Effector CD8-positive, alpha-beta T cell (primary cell): Measurements from ENCODE around the gene PPP2R5A.
"Not testable (repeated sequence)": the region's sequence is repeated elsewhere in the genome, so short reads cannot be mapped to it uniquely, and the experiment has no call there.

Experiments
- DNase-seq: peaks from one replicate; lab custom pipeline; 2025; lab: John Stamatoyannopoulos, UW

The PPP2R5A gene

DNA sequence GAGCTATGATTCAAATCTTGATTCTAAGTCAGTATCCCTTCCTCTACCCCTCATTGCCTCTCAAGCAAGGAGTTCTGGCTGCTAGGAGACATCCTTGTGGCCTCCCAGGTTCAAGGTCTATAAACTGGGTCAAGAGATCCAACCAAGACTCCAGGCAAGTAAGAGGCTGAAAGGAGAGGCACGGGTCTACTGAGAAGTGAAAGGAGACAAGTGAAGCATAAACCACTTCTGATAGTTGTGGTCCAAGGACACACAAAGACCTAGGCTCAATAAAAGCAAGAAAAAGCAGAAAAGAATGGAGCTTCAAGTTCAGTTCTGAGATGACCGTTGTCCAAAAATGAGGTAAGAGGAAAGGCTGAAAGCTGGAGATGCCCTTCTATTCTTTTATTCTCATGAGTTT is 17.8 kb upstream of the PPP2R5A start:
- DNase-seq: no peak

DNA sequence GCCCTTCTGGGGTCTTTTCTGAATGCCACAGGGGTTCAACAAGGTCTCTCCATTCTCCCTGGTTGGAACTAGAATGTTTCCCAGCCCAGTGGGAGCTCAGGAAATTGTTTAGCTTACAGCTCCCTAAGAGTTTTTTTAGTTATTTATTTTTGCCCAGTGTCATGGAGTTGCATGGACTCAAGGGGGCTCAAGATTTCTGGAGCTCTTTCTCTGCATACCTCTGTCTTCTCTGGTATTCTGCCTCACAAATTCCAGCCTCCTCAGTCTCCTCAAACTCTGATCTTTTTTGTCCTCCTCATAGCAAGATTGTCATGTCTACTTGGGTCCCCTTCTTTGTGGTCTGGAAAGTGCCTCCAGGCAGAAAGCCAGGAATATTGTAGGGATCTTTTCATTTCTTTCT is 15.9 kb upstream of the PPP2R5A start:
- DNase-seq: no peak

DNA sequence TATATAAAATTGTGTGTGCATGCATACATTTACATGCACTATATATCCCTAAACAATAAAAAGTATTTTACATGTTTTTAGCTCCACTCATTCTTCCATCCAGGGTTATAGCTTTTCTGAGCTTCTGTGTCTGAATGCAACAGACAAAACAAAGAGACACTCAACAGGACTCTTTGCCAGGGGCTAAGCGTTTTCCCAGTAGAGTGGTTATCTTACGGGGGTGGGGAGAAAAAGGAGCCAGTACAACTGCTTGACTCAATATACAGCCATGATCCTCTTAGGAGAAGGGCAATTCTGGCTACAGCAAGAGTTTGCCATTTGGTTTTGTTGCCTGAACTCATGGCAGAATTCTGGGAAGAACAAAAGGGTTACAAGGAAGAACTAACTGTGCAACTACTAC is 14.6 kb upstream of the PPP2R5A start:
- no peak for DNase-seq

DNA sequence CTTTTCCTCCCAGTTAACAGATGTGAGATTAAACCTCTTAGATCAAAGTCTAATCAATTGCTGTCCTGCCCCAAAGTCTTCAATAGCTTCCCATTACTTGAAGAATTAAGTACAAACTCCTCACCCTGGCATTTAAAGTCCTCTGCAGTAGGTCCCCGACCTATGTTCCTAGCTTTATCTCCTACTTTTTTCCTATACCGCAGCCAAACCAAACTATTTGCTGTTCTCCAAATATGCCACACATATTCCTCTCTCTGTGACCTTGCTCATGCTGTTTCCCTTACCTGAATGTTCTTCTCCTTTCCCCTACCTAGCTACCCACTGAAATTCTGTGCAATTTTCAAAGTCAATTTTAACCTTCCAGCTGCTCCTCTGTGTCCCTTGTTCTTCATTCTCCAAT is 14.0 kb upstream of the PPP2R5A start:
- no peak for DNase-seq

DNA sequence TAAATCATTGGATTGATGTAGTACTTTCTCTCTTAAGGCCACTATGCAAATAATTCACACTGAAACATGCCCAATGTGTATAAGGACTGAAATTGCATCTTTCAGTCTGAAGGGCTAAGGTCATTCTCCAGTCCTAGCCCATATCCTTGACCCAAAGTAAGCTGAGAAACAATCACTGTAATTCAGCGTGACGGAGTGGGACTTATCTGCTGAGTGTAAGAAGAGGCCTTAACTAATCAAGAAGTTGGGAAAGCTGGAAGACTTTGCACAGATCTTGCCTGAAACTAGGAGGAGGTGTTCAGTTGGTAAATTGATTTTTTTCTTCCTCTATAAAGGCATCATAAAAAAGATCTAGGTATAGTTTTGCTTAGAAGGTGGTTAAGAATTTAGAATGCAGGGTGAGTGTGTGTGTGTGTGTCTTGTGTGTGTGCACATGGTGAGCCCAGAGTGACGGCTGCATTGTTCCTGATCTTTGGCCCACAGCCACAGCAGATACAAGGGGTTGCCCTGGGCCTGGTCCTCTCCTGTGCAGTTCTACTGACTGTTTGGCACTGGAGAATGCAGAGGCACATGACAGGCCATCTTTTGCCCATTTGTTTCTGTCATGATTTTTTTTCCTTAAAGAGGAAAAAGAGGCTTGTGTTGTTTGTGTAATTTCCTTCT is 13.3 kb upstream of the PPP2R5A start:
- no peak for DNase-seq

DNA sequence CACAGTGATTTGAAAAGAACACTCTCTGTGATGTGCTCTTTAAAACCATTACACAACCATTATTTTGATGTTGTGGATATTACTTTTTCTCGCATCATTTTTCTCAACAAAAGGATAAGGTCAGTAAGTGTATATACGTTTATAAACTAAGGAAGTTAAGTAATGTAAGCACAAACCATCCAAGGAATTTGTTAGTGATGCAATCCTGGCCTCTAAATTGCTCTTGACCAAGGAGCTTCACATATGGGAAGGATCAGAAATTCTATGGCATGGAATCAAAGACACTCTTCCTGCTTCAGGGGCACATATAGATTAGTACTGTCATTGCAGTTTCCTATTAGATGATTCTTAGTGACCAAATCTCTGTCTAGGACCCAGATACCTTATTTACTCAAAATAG is 3.6 kb upstream of the PPP2R5A start:
- no peak for DNase-seq

DNA sequence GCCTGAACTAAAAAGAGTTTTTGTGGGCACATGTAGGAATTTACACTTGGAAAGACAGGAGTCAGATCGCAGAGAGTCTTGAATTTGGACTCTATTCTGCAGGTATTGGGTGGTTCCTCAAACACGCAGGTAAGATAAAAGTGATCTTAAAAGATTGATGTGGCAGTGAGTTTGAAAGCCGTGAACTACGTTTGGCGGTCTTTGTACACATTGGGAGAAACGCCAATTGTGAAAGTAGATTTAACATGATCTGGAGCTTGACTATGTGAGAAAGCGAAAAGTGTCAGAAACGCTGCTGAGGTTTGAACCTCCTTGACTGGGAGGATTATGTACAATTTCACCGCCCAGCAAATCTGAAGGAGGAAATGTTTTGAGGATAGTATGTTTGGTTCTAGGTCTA is 1.5 kb upstream of the PPP2R5A start:
- no peak for DNase-seq

DNA sequence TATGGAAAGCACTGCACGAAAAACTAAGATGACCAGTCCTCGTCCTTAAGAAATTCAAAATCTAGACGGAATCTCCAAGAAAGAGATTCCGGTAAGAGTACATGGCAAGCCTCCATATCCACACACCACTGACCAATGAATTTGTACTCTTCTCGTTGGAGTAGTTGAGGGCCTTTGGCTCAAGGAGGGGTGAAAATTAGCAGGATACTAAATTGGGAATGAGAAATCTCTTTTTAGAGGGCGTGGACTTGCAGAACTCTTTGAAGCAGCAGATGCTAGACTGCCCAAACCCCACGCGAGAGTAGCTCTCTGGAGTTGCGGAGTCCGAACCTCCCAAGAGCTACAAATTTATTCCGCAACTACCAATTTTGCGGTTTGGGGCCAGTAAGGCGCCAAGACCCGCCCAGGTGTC is 872 bp upstream of the PPP2R5A start:
- DNase-seq: no peak

DNA sequence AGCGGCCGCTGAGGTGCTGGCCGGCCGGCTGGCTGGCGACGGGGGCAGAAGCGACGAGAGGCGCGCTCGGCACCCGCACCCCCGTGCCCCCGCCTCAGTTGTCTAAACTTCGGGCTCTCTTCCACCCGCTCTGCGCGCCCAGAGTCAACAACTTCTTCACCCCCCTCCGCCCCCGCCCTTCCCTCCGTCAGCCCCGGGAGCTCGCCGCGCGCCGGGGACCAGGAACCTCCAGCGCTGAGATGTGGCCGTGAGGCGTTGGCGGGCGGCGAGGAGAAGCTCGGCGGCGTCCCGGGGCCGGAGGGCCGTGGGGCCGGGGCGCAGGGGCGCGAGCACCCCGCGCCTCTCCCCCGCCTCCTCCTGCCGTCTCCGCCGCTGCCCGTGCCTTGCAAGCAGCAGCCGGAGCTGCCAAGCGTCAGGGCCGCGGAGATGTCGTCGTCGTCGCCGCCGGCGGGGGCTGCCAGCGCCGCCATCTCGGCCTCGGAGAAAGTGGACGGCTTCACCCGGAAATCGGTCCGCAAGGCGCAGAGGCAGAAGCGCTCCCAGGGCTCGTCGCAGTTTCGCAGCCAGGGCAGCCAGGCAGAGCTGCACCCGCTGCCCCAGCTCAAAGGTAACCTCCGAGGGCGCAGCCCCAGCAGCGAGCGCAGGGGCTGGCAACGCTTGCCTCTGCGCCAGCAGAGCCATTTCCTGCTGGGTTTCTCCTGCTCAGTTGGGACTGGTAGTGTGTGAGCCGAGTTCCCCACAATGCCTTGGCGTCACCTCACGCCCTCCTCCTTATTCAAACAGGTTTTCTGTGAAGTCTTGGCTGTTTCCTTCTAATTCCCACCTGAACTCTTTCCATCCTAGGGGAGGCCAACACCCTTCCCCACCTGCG is 710 bp downstream of the PPP2R5A start:
- DNase-seq: peak; percentile 51

DNA sequence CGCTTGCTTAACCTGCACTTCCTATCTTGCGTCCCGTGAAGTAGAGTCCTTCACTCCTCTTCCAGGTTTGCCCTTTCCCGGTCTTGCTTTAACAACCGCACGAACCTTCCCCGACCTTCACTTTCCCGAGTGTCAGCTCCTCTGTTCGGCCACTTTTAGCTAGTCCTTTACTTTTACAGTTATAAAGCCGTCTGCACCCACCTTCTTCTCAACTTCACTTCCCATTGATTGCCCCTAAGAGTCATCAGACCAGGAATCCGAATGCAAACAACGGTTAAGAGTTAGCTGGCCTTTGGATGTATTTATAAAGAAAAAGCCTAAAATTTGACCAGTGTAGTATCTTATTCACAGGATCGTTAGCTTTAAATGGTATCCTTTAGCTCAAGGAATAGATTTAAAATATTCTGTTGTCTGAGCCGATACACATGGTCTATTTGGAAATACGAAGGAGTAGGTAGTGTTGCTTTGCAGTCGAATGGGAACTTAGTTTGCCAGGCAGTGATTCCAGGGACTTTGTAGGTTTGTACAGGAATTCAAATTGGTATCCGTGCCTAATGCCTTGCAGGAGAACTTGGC is 1.4 kb downstream of the PPP2R5A start:
- no peak for DNase-seq

DNA sequence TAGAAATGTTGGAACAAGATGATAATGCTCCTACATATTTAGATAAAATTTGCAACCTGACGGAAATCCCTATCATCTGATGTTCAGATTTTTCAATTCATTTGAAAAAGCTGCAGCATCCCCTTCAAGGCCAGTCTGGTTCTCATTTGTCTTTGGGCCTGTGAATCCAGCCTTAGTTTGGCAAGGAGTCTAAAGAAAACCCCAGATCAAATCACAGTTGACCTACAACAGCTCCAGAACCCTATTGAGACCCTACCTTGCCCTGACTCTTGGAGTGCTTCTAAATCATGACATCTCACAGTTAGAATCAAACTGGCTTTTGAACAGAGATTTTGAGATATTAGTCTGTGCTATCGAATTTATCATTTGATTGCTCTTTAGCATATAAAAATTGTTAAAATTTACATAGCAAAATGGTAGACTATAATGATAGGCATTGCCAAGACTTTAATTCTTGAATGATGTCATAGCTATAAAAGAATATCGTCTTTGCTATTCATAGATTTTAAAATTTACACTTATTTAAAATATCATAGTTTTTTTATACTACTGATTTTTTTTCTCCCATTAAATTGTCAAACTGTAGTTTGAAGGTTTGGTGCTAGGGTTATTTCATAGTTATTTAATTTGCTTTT is 2.2 kb downstream of the PPP2R5A start:
- no peak for DNase-seq

DNA sequence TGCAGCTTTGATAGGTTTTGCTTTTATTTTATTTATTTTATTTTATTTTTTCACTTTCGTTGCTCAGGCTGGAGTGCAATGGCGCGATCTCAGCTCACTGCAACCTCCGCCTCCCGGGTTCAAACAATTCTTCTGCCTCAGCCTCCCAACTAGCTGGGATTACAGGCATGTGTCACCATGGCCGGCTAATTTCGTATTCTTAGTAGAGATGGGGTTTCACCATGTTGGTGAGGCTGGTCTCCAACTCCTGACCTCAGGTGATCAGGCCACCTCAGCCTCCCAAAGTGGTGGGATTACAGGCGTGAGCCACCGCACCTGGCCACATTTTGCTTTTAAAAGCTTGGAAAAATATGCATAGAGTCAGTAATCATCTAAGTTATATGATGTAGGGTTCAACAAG is 2.8 kb downstream of the PPP2R5A start:
- not testable (repeated sequence) for DNase-seq

DNA sequence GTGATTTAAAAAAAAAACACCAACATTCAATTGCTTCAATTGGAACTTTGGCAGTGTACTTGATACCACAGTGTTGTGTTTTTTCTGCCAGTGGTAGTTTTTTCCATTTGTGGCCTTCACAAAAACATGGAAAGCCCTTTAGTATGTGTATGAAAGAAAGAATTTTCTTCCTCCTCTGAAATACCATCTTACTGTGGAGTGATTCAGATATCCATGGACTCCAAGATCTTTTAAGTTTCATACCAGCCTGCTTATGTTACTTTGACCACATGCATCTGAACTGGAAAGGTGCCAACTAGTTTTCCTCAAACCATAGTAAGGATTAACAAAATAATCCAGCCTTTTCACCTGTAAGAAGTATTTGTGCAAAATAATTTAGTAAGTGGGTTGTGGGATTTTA is 3.4 kb downstream of the PPP2R5A start:
- no peak for DNase-seq

DNA sequence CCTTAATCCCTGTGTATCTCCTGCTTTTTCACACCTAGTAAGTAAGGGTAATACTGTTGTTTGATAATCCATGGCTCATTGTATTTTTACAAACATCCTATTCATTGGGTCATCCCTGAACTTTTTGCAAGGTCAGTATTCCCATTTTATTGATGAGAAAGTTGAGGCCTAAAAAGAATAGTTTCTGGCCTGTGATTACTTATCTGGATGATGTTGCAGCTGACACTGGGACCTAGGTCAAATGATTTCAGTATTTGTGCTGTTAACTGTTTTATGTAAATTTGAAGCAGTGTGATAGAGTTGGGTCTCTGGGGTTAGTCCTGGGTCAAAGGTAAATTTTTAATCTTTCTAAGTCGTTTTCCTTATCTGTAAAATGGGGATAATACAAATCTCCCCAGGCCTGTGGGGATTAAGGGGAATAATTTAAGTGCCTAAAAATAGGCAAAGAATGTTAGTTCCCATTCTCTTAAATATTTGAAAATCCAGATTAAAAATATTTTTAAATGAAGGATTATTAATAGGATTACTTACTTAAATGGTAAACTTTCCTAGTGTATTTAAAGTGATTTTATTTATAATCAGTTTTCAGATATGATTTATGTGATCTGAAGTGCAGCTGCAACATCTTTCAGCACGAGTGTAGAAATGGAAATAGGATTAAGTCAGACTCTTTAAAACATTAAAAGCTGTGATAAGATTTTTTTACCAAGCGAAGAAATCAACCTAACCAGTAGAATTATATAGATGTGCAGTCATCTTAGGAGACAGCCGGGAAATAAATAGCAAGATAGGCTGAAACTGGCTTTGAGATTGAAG is 4.3 kb downstream of the PPP2R5A start:
- DNase-seq: no peak

DNA sequence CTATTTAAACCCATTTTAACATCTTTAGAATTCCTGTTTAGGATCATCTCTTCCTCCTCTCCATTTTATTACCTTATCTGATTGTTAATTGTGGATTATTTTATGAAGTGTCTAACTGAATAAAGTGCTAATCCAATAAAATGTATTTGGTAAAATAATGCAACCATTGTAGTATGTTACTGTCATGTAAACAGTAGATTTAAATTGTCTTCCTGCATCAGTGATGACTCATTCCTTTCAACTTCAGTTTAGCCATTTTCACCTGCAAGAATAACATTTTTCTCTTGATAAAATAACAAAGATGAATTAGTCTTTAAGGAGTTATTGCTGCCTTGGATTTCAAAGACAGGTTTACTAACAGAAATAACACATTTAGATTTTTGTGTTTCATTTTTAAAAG is 5.4 kb downstream of the PPP2R5A start:
- no peak for DNase-seq

DNA sequence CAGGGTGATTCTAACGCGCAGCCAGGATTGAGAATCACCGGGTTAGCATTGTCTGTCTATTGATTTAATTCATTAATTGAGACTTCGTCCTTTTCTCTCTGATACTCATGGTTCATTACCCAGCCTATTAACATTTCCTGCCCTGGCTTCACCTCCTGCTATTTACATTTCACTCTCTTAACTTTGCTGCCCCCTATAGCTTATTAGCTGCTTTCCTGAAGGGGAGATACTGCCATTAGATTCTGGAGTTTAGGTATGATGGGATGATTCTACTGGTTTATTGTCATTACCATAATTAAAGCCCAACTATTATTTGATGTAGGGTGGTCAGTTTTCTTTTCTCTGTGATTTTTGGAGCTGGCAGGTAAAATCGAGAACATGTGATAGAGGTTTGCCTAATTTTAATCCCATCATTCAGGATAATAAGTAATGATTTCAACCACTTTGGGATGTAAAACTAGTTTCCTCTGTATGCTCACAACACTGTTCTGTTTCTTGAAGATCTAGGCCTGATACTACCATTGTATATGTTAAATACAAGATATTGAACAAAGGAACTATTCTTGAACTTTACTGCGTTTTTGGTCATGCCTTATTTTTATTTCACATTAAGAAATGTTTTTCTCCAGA is 6.4 kb downstream of the PPP2R5A start:
- DNase-seq: no peak

DNA sequence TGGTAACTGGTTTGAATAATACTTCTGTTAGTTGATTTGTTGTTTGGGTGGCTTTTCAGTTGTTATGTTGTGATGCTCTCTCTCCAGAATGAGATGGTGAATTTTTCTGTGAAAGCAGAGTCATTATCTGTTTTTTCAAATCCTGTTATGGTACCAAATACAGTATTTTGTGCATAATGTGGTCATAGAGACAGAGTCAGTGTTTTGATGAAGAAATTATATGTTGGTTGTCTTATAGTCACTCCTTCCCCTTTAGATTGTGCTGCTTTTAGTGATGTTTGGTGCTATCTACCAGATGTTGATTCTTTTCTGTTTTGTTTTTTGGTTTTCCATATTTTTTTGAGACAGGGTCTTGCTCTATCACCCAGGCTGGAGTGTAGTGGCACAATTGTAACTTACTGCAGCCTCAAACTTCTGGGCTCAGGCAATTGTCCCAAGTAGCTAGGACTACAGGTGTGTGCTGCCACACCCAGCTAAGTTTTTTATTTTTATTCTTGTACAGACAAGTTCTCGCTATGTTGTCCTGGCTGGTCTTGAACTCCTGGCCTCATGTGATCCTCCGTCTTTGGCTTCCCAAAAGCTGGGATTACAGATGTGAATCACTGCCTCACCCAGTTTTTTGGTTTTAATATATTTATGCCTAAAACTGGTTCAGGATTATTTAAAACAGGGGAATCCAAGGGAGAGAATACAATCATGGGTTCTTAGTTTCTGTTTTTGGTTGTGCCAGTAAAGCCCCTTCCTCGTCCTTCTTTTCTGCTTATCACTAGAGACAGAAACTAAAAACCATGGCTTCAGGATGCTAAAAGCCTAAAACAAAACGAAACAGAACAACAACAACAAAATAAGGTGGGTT is 7.3 kb downstream of the PPP2R5A start:
- DNase-seq: no peak

DNA sequence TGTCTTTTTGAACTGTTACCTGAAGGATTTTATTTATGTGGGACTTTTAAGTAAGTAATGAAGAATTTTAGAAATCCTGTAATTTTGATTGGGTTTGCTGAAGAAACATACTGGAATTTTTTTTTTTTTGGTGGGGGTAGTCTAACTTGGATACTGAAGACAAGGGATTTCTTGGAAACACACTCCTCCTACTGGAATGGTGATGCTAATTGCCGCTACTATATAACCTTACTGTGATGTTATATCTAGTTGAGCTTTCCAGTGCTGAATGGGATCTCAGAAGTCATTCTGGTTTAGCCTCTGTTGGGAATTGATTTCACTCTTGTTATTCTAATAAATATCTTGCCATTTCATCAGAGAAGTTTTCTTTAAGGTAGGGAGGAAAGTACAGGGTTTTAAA is 8.4 kb downstream of the PPP2R5A start:
- DNase-seq: no peak

DNA sequence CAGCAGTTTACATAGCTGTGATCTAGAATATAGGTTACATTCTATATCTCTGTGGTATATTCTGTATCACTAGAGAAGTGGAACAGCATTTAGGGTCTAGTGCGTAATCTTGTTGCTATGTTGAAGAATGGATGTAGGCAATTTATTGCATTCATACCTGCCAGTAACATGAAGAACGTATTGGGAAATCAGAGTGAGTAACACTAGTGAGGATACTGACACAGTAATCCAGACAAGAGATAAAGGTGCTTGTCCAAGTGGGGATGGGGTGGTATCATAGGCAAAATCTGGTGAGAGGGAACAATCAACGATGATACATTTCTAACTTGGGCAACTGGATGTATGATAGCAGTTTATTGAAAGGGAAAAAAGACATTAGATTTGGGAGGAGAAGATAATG is 9.8 kb downstream of the PPP2R5A start:
- no peak for DNase-seq

DNA sequence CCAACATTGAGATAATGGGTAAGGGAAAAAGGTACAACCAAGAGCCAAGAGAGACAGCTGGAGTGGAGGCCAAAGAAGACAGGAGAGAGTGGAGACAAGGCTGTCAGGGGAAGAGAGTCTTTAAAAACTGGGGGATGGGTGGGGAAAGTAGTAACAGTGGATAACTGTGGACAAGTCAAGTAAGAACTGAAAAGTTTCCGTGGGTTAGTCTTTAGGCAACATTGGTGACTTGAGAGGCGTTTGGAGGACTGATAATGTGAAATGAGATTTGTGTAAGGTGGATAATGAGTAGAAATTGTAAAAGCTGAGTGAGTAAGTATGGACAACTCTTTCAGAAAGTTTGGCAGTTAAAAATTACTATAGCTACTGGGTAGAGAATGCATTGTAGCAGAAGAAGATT is 10.4 kb downstream of the PPP2R5A start:
- no peak for DNase-seq
